Fibroblast of skin of back (primary cell): ENCODE data around the gene HLA-DPA1. TPM values are rescaled to one million over a fixed set of nuclear protein-coding genes. Genes with fewer than 3 reads are reported as not detected.
A peak's percentile ranks its signal among the peaks of the same experiment; 100 is the strongest.
"Not testable (repeated sequence)": the region's sequence is repeated elsewhere in the genome, so short reads cannot be mapped to it uniquely, and the experiment has no call there.

ENCODE experiments used
- DNase-seq: peaks from one replicate; pipeline ENCODE4 v3.0.0-alpha.2; 2013
- polyA plus RNA-seq, 2 experiments: library from polyadenylated mRNA; unstranded; fragments of 120-200 nt; gene quantifications; one replicate each; pipeline ENCODE4 v1.2.1, GENCODE V29; 2013; ENCODE audit not compliant: insufficient read length in 2 of 2

Gene HLA-DPA1
- polyA plus RNA-seq (2013, experiment 1 of 2; ENCODE audit: insufficient read length) = 2.2 TPM
- polyA plus RNA-seq (2013, experiment 2 of 2; ENCODE audit: insufficient read length) = 0.73 TPM

DNA sequence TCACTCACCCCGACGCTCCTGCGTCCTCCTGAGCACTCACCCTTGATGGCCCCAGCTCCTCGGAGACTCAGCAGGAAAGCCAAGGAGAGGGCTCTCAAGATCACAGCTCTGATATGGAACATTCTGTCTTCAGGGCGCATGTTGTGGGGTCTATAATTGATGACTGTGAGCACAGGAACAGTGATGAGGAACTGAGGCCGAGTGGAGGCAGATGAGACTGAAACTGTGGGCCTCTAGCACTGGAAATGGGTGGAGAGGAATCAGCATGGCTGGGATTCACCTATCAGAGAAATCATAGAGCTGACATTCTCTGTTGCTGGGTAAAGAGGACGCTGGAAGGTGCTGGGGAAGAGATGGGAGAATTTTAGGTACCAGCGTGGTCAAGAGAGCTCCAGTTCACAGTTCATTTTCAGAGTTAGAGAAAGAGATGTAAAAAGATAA is at the start of gene HLA-DPA1:
Gene HLA-DPA1, minus strand, starts transcription at position 219 of the 441 bp plus-strand sequence.
- no peak for DNase-seq

DNA sequence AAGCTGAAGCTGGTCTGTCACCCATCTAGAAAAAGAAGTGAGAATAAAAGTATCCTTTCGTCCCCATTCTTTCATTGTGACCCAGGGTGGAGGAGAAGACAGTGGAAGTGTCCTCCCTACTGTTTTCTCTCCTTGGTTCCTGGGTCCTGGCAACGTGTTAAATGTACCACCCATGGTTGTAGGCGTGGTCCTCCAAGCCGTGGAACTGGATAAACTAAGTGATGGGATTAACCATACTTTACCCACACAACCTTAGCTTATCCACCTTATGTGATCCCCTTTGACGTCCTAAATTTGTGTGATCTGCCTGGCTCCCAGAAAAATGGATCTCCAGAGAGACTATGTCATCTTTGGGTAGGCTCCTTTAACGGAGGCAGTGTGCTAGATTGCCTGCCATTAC is 49.7 kb upstream of the HLA-DPA1 start:
- no peak for DNase-seq

DNA sequence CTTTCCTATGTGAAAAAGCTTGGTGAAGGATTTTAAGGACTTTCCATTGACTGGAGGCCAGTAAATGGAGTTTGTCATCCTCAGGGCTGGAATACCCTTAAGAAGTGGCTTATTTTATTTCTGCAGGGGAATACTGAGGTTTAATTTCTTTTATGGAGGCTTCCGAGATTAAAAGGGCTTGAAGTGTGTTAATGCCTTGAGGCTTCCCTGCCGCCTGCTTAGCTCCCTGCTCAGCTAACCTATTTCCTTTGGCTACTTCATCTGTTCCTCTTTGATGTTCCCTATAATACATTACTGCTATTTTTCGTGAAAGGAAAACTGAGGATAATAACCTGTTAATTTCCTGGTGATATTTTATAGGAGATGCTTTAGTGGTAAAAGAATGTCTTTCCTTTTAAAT is 46.6 kb upstream of the HLA-DPA1 start:
- no peak for DNase-seq

DNA sequence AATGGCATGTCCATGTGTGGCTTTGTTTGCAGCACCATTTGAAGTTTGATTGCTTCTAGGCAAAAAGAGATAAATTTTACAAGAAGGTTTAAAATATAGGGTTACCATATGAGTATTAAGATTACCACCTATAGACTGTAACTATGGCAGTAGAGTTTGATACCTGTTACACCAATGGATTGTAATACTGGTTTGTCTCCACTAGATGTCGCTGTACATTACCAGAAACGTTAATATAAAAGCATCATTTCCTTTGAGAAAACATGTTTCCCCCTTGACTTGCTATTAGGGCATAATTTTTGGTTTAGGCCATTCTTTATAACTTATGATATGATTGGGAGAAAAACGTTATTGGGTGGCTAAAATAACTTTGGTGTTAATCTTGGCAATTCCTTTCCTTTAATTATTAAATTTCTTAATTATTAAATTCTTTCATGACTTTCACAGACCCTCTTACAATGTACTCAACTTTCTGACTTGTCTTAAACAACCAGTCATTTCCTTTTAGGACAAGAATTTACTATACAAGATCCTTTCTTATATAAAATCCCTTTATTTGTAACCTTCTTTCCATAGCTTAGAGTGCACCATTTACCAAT is 45.2 kb upstream of the HLA-DPA1 start:
- DNase-seq = peak; percentile 58

DNA sequence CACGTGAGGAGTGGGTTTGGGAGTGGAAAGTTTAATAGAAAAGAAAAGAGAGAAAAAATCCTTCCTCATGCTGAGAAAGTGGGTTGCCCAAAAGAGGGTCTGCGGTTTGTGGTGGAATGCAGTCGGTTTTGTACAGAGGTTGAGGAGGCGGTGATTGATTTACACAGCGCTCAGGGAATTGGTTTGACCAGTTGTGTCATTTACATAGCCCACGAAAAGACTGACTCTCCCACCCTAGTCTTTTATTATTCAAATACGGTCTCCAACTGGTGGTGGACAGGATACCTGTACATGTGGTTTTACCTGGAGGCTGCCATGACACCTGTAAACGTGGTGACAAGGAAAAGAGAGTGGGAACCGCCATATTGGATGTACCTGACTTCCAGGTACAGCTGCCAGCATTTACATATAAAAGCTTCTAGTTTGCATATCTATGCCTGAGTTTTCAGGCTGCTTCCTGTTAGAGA is 44.4 kb upstream of the HLA-DPA1 start:
- no peak for DNase-seq

DNA sequence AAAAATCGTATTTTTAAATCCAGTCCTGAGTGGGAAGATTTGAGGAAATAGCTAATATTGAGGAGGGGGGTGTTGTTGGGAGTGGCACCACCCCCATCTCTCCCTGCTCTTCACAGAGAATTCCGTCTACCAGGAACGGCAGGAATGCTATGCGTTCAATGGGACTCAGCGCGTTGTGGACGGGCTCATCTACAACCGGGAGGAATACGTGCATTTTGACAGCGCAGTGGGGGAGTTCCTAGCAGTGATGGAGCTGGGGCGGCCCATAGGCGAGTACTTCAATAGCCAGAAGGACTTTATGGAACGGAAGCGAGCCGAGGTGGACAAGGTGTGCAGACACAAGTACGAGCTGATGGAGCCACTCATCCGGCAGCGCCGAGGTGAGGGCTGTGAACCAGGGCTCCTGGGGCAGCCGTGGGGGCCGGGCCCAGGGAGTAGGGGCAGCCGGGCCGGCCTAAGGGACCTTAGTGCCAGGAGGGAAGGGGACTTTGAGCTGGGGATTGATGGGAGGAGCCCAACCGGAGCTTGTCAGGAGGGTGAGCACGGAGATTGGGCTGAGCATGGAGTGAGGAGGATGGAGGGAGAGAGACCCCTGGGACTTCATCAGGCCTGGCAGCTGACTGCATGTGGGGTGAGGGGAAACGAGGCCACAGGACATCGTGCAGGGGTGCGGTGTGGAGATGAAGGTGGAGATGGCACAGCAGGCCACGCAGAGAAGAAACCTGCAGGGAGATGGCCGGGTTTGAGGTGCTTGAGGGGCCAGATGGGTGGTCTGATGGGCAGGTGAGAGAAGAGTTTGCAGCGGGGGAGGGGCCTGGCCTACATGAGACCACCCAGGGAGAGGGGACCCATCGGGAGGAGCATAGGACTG is 43.6 kb upstream of the HLA-DPA1 start:
- peak; percentile 28 for DNase-seq

DNA sequence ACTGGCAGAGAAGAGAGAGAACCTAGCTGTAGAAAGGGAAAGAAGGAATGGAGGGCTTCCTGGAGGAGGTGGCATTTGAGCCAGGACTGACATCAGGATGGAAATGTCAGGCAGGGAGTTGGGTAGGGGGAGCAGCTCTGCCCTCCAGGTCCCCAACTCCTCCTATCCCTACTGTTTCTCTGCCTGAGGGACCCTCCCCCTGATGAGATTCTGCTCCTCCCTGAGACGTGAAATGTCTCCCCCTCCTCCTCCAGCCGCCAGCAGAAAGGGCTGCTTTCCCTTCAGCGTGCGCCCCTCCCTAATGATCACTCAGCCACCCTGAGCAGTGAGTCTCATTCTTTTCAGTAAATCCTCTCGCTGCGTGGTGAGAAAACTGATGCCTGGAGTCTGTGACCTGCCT is 43.0 kb upstream of the HLA-DPA1 start:
- no peak for DNase-seq

DNA sequence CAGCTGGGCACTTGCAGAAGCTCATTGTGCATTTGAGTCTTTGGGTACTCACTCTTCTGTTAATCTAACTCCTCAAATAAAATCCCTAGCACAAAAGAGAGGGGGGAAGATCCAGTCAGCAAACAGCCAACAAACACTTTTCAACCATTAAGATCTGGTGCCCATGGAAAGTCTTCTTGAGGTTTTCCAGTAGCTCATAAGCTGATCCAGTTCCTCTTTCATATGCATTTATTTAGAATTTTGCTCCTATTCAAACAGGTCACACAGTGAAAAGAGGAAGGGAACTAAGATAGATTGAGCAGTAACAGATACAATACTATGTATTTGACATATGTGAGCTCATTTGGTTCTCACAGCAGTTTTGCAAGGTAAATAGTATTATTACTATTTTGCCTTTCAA is 41.0 kb upstream of the HLA-DPA1 start:
- no peak for DNase-seq

DNA sequence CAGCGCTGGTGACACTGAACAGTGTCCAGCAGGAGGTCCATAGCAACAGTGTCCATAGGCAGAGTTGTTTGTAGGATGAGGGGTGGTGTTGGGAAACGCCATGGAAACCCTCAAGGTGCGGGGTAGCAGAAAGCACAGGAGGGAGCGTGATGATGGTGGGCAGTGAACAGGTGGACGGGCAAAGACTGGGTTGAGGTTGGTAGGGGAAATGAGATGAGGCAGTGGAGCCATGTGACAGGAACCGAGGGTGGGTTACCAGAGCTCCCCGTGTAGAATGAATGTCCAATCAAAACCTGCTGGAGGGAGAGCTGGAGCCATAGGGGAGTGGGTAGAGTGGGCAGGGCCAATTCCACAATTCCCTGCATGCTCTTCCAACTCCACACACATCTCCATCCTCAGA is 40.3 kb upstream of the HLA-DPA1 start:
- DNase-seq = no peak

DNA sequence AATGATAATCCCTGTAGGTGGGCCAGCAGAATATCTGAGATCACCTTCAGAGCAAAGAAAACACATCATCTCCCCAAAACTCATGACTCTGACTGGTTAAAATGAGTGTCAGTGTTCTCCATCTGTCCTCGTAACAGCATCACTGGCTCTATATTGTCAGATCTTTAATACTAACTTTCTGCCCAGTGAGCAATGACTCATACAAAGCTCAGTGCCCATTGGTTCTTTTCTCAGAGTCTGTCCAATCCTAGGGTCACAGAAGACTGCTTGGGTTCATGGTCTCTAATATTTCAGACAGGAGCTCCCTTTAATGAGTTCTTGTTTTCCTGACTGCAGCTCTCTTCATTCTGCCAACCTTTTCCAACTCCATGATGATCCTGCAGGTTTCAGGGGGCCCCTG is 38.7 kb upstream of the HLA-DPA1 start:
- DNase-seq = peak; percentile 64

DNA sequence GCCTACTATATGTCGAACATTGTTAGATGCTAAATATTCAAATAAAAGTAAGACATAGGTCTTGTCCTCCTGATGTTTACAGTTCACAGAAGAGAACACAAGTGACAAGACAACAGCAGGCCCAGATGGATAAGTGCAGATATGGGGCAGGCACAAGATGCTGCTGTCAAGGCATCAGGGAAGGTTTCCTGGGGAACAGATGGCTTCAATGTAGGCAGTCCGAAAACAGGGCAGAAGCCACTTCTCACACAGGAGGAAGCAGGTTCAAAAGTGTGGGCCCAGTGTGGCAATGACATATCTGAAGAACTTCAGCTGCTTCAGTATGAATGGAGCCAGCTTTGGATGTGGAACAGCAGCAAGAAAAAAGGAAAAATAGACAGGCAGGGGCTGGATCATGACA is 34.9 kb upstream of the HLA-DPA1 start:
- DNase-seq = no peak

DNA sequence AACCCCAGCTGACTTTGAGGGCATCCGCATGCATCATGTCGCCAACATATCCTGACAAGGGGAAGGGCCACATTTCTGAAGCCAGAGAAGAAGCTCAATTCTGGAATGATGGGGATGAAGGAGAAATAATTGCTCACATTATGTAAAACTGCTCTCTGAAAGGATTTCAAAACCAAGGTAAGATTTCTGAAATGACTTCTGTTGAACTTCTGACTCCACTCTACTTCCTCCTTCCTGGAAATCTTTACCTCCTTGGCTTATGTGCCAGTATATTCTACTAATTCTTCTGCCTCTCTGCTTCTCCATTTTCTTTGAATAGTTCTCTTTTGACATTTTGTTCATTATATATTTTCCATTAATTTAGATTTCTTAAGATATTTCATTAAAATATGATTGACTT is 34.2 kb upstream of the HLA-DPA1 start:
- DNase-seq = no peak

DNA sequence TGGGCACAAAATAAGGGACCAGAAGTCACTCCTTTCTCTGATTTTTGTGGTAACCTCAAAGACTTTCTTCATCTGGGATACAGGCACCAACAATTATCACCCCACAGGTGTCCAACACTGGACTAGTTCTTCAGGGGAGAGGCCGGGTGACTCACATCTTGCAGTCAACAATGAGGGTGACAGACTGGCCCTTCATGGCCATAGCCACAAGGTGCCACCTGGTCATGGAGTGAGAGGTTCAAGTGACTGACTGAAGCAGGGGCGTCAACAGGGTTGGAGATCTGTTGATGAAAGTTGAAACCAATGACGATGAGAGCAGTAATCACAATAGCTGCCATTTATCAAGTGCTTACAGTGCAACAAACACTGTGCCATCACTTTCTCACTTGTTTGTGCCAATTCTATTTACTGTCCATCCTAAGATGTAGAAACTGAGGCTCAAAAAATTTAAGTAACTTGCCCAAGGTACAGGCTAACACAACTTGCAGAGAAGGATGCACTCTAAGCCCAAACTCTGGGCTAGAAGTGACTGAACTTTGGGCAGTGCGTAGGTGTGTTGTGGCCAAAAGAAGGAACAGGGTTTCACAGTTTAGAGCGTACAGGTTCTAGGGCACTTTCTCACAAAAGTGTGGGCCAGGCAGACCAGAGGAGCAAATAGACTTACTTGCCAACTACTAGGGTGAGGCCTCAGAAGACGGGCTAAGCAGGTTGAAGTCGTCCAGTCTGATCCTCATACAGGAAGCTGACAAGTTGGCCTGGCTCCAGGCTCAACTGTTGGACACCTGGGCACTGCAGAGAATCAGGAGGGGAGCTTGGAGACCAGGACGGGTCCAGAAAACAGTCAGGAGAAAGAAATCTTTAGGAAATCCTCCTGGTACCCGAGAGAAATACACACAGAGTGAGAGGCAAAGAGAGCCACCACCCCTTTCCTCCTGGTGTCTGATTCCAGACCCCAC is 32.7 kb upstream of the HLA-DPA1 start:
- DNase-seq = no peak

DNA sequence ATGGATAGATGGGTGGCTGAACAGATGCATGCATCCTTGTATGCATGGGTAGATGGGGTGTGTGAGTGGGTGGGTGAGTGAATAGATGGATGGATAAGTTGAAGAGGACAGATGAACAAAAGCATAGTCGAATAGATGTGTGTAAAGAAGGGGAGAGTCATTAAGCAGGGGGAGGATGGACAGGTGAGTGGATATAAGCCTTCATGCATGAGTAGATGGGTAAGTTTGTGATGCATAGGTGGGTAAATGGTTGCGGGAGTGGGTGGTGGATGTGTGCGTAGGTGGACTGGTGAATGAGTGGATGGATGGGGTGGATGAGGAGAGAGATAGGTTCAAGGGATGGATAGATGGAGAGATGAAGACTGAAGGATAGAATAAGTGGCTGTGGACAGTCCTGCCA is 31.9 kb upstream of the HLA-DPA1 start:
- no peak for DNase-seq

DNA sequence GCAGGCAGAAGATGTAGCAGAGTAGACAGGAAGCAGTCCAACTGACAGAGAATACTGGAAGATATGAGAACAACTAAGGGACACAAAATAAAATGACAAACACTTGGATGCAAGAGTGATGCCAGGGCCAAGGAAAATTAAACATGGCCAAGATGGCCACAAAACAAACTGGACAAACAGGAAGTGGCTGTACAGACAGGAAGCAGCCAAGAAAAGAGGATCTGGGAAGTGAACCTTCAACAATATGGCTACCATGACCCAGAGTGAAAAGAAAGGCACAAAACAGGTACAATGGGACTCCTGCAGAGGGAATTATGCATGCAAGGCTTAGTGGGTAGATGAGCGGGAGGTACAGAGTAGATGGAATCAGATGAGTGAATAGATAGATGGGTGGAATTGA is 31.4 kb upstream of the HLA-DPA1 start:
- DNase-seq = no peak

DNA sequence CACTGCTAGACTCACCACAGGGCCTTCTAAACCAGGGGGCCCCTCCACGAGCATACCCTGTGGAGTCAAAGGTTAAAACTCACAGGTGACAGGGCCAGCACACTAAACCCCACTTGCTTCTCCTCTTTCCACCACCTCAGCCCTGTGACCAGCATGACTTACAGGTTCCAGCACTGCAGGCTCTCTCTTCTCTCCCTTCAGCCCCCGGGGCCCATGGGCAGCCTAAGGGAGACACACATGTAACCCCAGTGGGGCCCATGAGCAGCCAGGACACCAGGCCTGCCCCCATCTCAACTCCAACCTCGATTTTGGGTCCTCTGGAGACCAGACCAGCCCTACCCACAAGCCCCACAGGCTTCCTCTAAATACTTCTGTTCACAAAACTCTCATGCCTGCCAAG is 30.3 kb upstream of the HLA-DPA1 start:
- DNase-seq = no peak

DNA sequence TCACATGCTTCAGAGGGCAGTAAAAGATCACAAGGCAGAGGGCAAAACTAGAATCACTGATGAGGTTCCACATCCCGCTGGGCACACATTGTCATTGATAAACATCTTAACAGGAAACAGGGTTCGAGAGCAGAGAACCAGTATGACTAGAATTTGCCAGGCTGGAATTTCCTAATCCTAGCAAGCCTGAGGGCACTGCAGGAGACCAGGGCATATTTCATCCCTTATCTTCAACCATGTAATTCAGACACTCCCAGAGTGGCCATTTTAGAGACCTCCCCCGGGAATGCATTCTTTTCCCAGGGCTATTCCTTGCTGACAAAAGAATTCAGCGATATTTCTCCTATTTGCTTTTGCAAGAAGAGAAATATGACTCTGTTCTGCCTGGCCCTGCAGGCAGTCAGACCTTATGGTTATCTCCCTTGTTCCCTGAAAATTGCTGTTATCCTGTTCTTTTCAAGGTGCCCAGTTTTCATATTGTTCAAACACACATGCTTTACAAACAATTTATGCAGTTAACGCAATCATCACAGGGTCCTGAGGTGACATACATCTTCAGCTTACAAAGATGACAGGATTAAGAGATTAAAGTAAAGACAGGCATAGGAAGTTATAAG is 27.8 kb upstream of the HLA-DPA1 start:
- not testable (repeated sequence) for DNase-seq

DNA sequence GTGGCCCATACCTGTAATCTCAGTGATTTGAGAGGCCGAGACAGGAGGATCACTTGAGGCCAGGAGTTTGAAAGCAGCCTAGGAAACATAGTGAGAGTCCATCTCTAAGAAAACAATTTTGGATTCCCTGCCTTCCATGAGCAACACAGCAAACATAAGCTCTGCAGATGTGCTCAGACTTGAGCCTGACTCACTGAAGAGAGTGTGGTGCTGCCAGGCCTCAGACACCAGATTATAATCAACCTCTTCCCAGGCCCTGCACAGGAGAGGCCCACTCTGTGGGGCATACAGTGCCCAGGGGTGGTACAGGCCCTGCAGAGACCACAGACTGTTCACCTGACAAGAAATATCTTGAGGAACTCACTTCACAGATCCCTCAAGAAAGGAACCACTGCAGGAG is 22.2 kb upstream of the HLA-DPA1 start:
- DNase-seq = no peak

DNA sequence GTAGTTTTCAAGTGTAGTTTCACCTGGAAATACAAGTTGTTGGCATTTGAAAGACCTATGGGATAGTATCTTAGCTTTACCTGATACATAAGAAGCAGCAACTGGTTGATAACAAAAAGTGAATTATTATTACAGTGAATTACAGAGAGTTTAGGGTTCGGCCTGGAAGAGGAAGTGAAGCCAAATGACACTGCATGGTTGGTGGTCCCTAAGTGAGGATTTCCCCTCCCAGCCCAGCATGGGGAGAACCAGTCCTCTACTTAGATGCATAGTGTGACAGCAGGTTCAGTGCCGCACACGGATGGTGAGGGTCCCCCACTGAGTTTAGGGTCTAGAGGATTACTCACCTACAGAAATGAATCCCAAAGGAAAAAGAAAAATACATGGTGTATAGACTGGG is 20.4 kb upstream of the HLA-DPA1 start:
- DNase-seq = no peak

DNA sequence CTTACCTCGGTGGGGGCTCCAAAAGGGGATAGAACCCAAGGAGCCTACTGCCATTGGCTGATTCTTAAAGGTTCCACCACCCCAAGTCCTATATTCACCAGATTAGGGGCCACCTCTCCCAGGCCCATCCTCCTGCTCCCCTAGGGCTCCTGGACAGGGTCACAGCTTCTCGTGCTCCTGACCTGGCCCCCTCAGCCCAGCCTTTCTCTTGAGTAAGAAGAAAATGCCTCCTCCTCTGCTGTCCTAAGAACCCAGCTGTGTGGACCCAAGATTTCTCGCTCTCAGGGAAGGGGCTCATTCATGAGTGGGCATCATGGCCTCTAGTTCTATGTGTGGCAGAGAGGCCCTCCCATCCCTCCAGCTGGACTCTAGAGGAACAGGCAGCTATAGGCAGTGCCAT is 18.9 kb upstream of the HLA-DPA1 start:
- DNase-seq = no peak

DNA sequence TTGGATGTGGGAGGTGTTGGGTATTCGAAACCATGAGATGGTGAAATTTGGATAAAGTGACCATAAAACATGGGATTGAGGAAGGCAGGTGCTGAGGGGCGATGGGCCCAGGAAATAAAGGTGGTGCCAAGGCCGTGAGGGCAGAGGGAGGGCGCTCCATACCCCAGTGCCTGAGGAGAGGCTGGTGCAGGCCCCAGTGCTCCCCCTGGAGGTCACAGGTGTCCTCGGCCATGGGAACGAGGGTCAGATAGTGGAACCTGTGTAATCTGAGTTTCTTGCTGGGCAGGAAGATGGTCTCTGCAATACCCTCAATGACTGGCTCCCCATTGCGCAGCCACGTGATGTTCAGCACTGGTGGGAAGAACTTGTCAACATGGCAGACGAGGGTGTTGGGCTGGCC is 18.5 kb upstream of the HLA-DPA1 start:
- no peak for DNase-seq

DNA sequence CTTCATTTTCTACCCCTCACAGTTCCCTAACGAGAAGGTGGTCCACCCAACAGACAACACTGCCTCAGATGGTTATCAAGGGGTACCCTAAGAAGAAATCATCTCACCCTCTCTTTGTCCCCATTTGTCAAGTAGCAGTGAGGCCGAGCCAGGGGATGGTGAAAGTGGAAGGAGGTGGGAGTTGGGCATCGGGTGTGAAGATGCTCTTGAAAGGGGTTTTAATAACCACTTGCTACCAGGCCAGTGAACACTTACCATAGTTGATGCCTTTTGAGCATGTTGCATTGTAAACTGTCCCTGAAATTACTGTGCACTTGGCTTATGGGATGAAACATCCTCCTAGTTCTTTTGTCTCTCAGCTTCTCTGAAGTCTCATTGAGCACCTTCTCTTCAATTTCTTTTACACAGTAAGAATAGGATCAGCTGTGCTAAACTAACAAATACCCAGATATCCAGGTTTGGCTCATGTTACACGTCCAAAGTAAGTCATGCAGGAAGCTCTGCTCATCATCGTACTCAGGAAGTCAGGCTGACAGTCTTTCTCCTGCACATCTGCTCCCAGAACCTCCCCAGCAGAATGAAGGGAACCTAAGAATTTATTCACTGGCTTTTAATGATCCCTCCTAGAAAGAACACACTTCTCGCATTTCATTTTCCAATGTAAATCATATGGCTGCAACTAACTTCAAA is 15.6 kb upstream of the HLA-DPA1 start:
- DNase-seq = no peak
